Epithelial cell of proximal tubule (primary cell): ENCODE results near the gene ETS1. TPM values are rescaled to one million over a fixed set of nuclear protein-coding genes. Genes with fewer than 3 reads are reported as not detected.

Source experiments
- DNase-seq: peaks from one replicate; pipeline ENCODE4 v3.0.0-alpha.2; 2011; ENCODE audit warnings: low read depth
- H3K4me3 ChIP-seq: 2 replicates; pipeline ENCODE4 v1.5.1; 2011; ENCODE audit warnings: low read depth, mild to moderate bottlenecking, low read length
- CTCF ChIP-seq: conservative IDR thresholded peaks from 2 replicates; pipeline ENCODE4 v1.5.1; 2012; ENCODE audit warnings: low read depth, mild to moderate bottlenecking, low read length
- total RNA-seq: library from RNA; depleted of rRNA; stranded (reverse); fragments of >200 nt; gene quantifications from 2 replicates; pipeline ENCODE4 v1.2.3, GENCODE V29; 2015

The ETS1 gene
- total RNA-seq, 1 donor from 2014 or later = 76.5 TPM

- TF ChIP-seq CTCF = no peak
- H3K4me3 ChIP-seq = no peak overlapping the region
- DNase-seq = no peak
These were observed 108.2 kb downstream of the ETS1 start for GRCh38 chr11:128479144-128479543.

DNA sequence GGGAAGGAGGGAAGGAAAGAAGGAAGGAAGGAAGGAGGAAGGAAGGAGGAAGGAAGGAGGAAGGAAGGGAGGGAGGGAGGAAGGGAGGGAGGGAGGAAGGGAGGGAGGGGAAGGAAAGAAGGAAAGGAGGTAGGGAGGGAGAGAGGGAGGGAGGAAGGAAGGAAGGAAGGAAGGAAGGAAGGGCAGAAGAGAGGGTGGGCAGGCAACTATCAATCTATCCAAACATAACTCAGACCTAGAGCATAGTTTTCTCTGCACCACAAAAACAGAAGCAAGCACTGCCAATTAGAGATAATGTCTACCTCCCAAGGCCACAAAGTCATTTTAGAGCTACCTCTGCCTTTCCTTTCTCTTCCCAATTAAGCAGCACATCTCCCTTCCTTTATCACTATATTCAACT lies 109.1 kb downstream of the ETS1 start:
- DNase-seq = no peak
- TF ChIP-seq CTCF = no peak
- no peak overlapping the region for H3K4me3 ChIP-seq

DNA sequence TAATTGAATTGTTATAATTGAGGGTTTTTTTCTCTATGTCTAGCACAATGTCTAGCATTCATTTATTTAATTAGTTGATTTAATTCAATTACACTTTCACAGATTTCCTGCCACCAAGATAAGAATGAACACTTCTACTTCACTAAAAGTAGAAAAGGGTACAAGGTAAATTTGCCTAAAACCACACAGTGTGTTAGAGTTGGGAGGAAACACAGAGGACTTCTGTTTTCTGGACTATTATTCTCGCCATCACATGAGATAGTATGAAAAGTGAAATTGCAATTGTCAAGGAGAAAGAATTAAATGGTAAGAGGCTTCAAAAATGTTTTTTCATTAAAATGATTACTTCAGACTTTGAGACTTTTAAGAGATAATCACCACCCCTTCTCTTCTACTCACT lies 109.5 kb downstream of the ETS1 start:
- no peak for TF ChIP-seq CTCF
- no peak for DNase-seq
- no peak overlapping the region for H3K4me3 ChIP-seq

GRCh38 chr11:128477278-128477677 lies 110.1 kb downstream of the ETS1 start:
- H3K4me3 ChIP-seq = no peak overlapping the region
- no peak for DNase-seq
- TF ChIP-seq CTCF = no peak

DNA sequence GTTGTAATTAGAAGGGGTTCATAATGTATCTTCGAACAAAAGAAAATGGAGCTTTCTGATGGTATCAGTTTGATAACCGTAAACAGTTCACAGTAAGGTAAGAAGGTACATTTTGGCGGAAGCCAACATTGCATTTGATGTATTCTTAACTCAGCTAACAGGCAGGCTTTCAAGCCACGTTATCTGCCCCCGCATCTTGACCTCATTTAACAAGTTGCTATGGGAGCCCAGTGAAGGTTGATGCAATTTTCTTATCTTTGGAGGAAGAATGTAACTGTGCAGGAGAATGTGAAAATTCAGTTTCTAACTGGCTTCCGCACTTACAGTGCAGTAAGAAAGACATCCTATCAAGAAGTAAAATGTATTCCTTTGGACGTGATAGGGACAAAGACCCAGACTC lies 110.6 kb downstream of the ETS1 start:
- no peak for TF ChIP-seq CTCF
- DNase-seq = no peak
- H3K4me3 ChIP-seq = no peak overlapping the region

GRCh38 chr11:128476049-128476448 lies 111.3 kb downstream of the ETS1 start:
- DNase-seq = no peak
- no peak for TF ChIP-seq CTCF
- H3K4me3 ChIP-seq = no peak overlapping the region

- TF ChIP-seq CTCF = no peak
- no peak for DNase-seq
- H3K4me3 ChIP-seq = no peak overlapping the region
These were observed 113.1 kb downstream of the ETS1 start for GRCh38 chr11:128474036-128474874.
